NCI-H345 treated with DMSO at 0.1 percent for 48 hours (cell line): ENCODE data around the gene ERCC5.

Experiments used
- DNase-seq: peaks from one replicate; lab custom pipeline; 2025; ENCODE audit not compliant: unreplicated experiment; lab: John Stamatoyannopoulos, UW

The ERCC5 gene

GRCh38 chr13:102881819-102882686, 36.2 kb downstream of the ERCC5 start:
- no peak for DNase-seq

- no peak for DNase-seq
These were observed 46.7 kb downstream of the ERCC5 start for GRCh38 chr13:102892503-102892902.

GRCh38 chr13:102897371-102898138, 51.7 kb downstream of the ERCC5 start:
- no peak for DNase-seq

- DNase-seq: no peak
These were observed 54.4 kb downstream of the ERCC5 start for GRCh38 chr13:102900193-102900608.

DNA sequence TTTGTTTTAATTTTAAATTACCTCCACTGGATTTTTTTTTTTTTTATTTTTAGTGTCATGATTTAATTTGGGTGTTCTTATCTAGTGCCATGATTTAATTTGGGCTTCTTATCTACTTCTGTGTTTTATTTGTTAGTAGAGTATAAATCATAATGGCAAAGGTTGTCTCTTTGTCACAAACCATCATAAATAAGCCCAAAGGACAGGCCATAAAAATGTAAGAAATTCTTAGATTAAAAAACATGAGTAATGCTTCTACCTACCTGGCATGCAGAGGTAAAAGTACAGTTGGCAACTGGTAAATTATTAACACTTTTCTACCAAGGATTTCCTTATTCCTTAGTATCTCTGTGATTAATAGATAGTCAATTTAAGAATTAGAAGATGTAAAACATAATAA, 55.2 kb downstream of the ERCC5 start:
- no peak for DNase-seq

DNA sequence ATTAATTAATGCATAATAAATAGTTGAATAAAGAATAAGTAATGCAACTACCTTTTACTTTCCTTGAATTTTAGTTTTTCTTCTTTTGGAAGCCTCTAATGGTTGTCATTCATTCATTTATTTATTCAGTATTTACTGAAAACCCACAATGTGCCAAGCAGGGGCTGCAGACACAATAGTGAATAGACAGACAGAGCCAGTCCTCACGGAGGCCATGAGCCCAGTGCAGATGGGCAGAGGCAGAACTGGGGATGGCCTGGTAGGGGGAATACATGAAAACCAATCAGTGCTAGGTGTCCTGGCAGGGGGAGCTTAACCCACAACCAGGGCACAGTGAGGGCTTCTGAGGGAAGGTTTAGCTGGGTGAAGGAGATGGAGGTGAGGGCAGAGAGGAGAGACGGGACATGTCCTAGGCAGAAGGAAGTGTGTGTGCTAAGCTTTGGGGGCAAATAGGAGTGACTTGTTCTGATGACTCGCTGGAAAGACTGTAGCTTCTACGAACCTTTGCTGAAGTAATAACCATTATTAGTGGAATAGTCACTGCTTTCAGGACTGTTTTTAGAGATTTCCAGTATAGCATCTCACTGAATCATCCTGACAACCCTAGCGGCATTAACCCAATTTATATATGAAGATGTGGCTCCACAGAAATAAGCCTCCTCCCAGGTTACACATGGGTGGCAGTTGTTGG, 55.9 kb downstream of the ERCC5 start:
- DNase-seq: no peak

DNA sequence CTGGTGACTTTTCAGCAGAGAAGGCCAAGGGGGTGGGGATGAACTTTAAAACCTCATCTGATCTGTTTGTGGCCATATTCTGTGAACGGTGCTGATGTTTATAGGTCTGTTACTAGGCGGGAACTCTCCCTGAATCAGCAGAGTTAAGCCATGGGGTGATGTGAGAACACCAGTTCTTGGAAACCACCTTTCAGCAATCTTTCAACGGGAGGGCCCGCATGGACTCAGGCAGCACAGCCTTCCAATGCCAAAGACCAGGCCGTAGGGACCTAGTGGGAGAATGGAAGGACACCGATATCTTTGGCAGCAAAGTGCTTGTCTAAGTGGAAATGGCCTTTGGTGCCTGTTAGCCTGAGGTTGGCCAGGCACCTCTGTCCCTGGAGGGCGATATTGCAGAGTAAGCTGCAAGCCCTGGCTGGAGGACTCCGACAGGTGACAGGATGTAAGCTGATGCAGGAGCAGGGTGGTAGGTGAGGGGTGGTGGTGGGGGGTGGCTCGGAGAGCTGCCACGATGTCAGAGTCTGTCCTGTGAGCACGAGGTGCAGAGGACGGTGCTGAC, 57.0 kb downstream of the ERCC5 start:
- DNase-seq: no peak

GRCh38 chr13:102903659-102904407, 58.0 kb downstream of the ERCC5 start:
- DNase-seq: no peak

DNA sequence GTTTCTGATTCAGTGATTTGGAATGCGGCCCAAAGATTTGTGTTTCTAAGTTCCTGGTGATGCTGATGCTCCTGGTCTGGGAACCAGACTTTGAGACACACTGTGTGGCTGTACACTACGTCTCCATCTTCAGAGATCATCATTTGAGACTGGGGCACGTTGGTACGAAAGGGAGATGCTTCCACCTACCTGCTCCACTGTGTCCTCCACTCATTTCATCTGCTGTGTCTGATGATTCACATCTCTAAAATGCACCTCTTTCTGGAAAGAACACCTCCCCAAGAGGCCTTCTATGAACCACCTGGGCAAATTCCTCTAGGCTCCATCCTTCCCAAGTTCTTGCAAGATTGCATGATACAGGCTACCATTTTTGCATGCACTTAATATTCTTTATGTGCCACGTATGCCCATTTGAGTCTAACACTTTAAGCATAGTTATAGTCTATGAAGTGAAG, 58.6 kb downstream of the ERCC5 start:
- DNase-seq: no peak

GRCh38 chr13:102905905-102906771, 60.3 kb downstream of the ERCC5 start:
- no peak for DNase-seq

GRCh38 chr13:102907016-102907756, 61.4 kb downstream of the ERCC5 start:
- no peak for DNase-seq

DNA sequence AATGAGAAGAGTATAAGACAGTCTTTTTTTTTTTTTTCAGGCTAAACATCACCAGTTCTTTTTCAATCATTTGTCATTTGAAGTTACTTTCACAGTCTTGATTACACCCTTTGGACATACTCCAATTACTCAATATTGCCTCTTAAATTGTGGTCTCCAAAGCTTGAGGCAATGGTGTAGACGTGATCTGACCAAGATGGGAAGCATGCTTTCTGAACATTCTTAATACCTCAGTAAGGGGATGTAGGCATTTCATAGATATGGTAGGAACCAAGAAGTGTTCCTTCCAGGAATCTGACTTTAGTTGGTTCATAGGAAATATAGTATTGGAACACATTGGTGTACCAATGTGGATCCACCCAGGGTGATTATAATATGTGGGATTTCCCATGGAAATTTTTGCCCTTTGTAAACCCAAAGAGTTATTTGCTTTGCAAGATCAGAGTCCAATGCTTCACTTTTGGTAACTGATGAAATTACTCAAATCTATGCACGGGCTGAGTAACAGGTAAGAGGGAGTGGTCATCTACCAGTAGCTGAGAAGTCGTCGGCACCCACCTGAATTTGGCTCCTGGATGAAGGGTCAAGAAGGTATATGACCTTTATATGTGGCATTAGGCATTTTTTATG, 62.2 kb downstream of the ERCC5 start:
- DNase-seq: no peak

DNA sequence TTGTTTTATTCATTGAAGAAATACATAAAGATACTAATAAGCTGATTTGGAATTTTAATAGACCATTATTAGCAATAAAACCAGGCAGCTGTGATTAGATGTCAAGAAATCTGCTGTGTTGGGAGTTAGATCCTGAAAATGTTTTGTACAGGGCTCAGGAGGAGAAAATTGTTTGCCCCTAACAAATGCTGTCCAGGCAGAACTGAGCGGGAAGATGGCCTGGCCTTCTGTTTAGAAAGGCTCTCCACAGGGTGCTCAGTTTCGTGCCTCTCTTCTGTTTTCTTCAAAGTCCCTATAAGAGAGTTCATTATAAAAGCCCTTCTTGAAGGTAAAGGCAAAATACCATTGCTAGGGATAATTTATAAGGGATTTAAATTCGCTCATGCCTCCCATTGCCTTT, 64.1 kb downstream of the ERCC5 start:
- no peak for DNase-seq

- no peak for DNase-seq
These were observed 65.5 kb downstream of the ERCC5 start for GRCh38 chr13:102911336-102911735.

GRCh38 chr13:102912599-102912998, 66.8 kb downstream of the ERCC5 start:
- DNase-seq: no peak

DNA sequence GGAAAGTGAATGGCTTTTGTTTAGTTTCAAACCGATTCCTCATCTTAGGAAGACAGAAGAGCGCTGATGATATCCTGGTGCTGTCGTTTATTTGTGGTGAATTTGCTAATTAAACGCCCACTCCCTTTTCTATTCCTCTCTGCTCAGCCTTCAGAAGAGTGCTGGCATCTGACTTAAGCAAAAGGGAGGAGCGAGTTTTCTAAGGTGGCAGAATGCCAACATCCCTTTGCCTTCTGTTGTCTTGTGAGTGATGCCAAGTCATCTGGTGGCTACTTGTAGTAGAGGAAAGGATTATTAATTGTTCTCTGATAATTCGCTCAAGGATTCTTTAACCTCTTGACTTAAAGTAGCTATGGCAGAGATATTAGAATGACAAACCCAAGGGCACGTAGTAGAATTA, 68.1 kb downstream of the ERCC5 start:
- DNase-seq: no peak

- no peak for DNase-seq
These were observed 68.6 kb downstream of the ERCC5 start for GRCh38 chr13:102914339-102914930.

DNA sequence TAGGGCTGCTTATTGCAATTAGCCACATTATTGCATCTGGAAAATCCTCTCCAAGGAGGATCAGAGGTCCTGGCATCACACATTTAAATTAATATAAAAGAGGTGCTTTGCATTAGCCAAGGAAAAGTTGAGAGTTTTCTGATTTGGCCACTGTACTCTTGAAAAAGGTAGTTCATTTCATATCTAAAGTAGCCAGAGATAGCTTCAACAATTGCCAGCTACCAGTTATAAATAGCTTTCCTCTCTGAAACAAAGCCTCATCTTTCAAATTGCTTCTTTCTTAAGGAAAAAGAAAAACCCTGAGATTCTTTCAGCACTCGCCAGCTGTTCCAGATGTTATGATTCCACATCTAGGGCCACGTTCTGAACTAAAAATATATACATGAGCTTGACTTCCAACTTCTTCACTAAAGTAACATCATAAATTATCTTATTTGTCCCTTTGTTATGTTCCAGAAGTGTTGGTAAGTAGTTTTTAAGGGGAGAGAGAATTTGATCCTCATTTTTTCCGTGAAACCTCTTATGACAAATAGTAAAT, 69.6 kb downstream of the ERCC5 start:
- no peak for DNase-seq
